GM15510 (cell line): Measurements from ENCODE around the gene DNAAF3.

Experiments
- POLR2A ChIP-seq: IDR thresholded peaks from 3 replicates; pipeline ENCODE4 v1.6.1; 2011; ENCODE audit warnings: borderline replicate concordance; ENCODE audit not compliant: insufficient read length; ENCODE audit errors: extremely low read depth

The DNAAF3 gene

GRCh38 chr19:55161571-55162322 is 4.7 kb downstream of the DNAAF3 start:
- no peak for TF ChIP-seq POLR2A

GRCh38 chr19:55160986-55161365 is 5.4 kb downstream of the DNAAF3 start:
- no peak for TF ChIP-seq POLR2A

- TF ChIP-seq POLR2A = no peak
Measured at GRCh38 chr19:55160128-55160985, 6.1 kb downstream of the DNAAF3 start.

- TF ChIP-seq POLR2A = no peak
Measured at GRCh38 chr19:55158848-55159749, 7.3 kb downstream of the DNAAF3 start.

- TF ChIP-seq POLR2A = no peak
Measured at GRCh38 chr19:55158423-55158822, 8.0 kb downstream of the DNAAF3 start.

GRCh38 chr19:55157064-55157908 is 9.1 kb downstream of the DNAAF3 start, which contains the start of gene TNNI3:
TNNI3 (minus strand) TSS chr19:55157732; CDS start chr19:55157589, 143 bp downstream.
- TF ChIP-seq POLR2A = no peak

- no peak for TF ChIP-seq POLR2A
Measured at GRCh38 chr19:55156202-55157063, 10.0 kb downstream of the DNAAF3 start.

GRCh38 chr19:55153652-55154264 is 12.7 kb downstream of the DNAAF3 start:
- TF ChIP-seq POLR2A = no peak

- no peak for TF ChIP-seq POLR2A
Measured at GRCh38 chr19:55152017-55152416, 14.4 kb downstream of the DNAAF3 start.

- no peak for TF ChIP-seq POLR2A
Measured at GRCh38 chr19:55149078-55150003, 17.1 kb downstream of the DNAAF3 start, which contains the start of gene TNNT1. TNNT1 (minus strand) TSS chr19:55149206; CDS start chr19:55147157, 2,049 bp downstream.

GRCh38 chr19:55147545-55148251 is 18.7 kb downstream of the DNAAF3 start:
- no peak for TF ChIP-seq POLR2A
